ENCODE results near the gene IL13RA1. TPM values are rescaled to one million over a fixed set of nuclear protein-coding genes. Genes with fewer than 3 reads are reported as not detected.

The IL13RA1 gene
- total RNA-seq, 1 experiment from 2014 or later, result 14.4 TPM

DNA sequence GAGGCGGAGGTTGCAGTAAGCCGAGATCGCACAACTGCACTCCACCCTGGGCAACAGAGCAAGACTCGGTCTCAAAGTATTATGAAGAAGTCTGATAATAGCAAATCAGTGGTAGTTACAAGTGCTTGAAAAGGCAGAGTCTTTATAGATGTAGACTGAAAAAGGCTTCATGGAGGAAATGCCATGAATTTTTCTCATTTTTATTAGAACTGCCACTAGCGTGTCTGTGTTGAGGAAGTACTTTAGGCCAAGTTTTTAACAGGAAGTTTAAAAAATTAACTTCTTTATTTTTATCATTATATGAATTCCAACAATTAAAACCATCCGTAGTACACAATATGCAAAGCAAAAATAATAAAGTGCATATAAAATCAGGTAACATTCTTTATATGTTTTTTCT lies 32.8 kb upstream of the IL13RA1 start:
- no peak overlapping the region for H3T11ph ChIP-seq (ENCODE audit: low read length)
- H3K14ac ChIP-seq (ENCODE audit: insufficient read depth, low read length), result no peak overlapping the region
- no peak overlapping the region for H3K4ac ChIP-seq (ENCODE audit: low read depth, low read length)
- H4K20me1 ChIP-seq (ENCODE audit: control insufficient read depth, insufficient read depth, insufficient read length), result no peaks in the 10 kb centered on the region
- no peak overlapping the region for H3K23ac ChIP-seq (ENCODE audit: insufficient read length, low read depth, low read length)
- H3K56ac ChIP-seq (ENCODE audit: insufficient read length, low read depth, low read length), result no peak overlapping the region
- no peak overlapping the region for H3K4me2 ChIP-seq (ENCODE audit: insufficient read depth, insufficient read length, low read length)
- no peaks in the 10 kb centered on the region for H3K79me1 ChIP-seq (ENCODE audit: insufficient read depth, low read depth, low read length, poor library complexity, severe bottlenecking)
- H3K27ac ChIP-seq (ENCODE audit: insufficient read length, low read depth, low read length), result no peak overlapping the region
- H2BK15ac ChIP-seq (ENCODE audit: low read depth, low read length), result no peak overlapping the region
- no peak overlapping the region for H2BK5ac ChIP-seq (ENCODE audit: insufficient read length, low read length)
- no peaks in the 10 kb centered on the region for H3K79me2 ChIP-seq (ENCODE audit: insufficient read depth, low read length)
- no peaks in the 10 kb centered on the region for H3K27me3 ChIP-seq (ENCODE audit: insufficient read depth, low read length)
- TF ChIP-seq, protein P1, sequence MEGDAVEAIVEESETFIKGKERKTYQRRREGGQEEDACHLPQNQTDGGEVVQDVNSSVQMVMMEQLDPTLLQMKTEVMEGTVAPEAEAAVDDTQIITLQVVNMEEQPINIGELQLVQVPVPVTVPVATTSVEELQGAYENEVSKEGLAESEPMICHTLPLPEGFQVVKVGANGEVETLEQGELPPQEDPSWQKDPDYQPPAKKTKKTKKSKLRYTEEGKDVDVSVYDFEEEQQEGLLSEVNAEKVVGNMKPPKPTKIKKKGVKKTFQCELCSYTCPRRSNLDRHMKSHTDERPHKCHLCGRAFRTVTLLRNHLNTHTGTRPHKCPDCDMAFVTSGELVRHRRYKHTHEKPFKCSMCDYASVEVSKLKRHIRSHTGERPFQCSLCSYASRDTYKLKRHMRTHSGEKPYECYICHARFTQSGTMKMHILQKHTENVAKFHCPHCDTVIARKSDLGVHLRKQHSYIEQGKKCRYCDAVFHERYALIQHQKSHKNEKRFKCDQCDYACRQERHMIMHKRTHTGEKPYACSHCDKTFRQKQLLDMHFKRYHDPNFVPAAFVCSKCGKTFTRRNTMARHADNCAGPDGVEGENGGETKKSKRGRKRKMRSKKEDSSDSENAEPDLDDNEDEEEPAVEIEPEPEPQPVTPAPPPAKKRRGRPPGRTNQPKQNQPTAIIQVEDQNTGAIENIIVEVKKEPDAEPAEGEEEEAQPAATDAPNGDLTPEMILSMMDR (conservative IDR thresholded peaks at IDR 0.05), result no peak
- H3K18ac ChIP-seq (ENCODE audit: insufficient read length, low read depth, low read length), result no peak overlapping the region
- DNase-seq, result no peak
- H3K23me2 ChIP-seq (ENCODE audit: insufficient read length, low read depth, low read length, poor library complexity, severe bottlenecking), result no peaks in the 10 kb centered on the region
- Mint-ChIP-seq H3K36me3 (ENCODE audit: insufficient read depth in 1 of 3, low read depth in 3 of 3) (no peaks in the 10 kb centered on the region), H3K4me1 (no peaks in the 10 kb centered on the region), H3K27ac (no peak overlapping the region), H3K9me3 (peaks cover 0 to 69% of the 10 kb centered on the region in 2 experiments; a peak in 3 of 5 replicates), H3K4me3 (no peak overlapping the region), H3K27me3 (ENCODE audit: low read depth) (no peaks in the 10 kb centered on the region; the same call in 1 of the 2 replicates)
- H3K4me1 ChIP-seq (ENCODE audit: insufficient read depth, low read length), result no peaks in the 10 kb centered on the region
- H4K91ac ChIP-seq (ENCODE audit: insufficient read length, low read depth, low read length), result no peak overlapping the region
- H2BK20ac ChIP-seq (ENCODE audit: low read depth, low read length, poor library complexity, severe bottlenecking), result no peak overlapping the region
- H4K8ac ChIP-seq (replicated peaks; ENCODE audit: insufficient read length, low read depth, low read length), result no peak overlapping the region
- H2AFZ ChIP-seq (ENCODE audit: low read length), result no peak overlapping the region
- no peak overlapping the region for H2BK12ac ChIP-seq (ENCODE audit: insufficient read length, low read depth, low read length)
- peaks cover 24% of the 10 kb centered on the region for H3K9me3 ChIP-seq (ENCODE audit: control insufficient read depth, low read depth, low read length)
- H3K9ac ChIP-seq (ENCODE audit: extremely low read depth, insufficient read length, low read length), result no peak overlapping the region
- no CpG with 5 or more reads among the region's 6 CpGs for WGBS (ENCODE audit: extremely low coverage, insufficient read length, low lambda C conversion rate)
- no peak overlapping the region for H2BK120ac ChIP-seq (ENCODE audit: low read depth, low read length, poor library complexity, severe bottlenecking)
- H2AK5ac ChIP-seq (ENCODE audit: insufficient read length, low read length), result no peak overlapping the region
- no peak overlapping the region for H4K5ac ChIP-seq (ENCODE audit: insufficient read length, low read depth, low read length)

Measured in H9 (cell line).